NCI-H2171 (cell line): ENCODE data around the gene FARP1.
A peak's percentile ranks its signal among the peaks of the same experiment; 100 is the strongest.
"Not testable (repeated sequence)": the region's sequence is repeated elsewhere in the genome, so short reads cannot be mapped to it uniquely, and the experiment has no call there.

Source experiments
- DNase-seq: peaks from one replicate; lab custom pipeline; 2025; lab: John Stamatoyannopoulos, UW

The FARP1 gene

DNA sequence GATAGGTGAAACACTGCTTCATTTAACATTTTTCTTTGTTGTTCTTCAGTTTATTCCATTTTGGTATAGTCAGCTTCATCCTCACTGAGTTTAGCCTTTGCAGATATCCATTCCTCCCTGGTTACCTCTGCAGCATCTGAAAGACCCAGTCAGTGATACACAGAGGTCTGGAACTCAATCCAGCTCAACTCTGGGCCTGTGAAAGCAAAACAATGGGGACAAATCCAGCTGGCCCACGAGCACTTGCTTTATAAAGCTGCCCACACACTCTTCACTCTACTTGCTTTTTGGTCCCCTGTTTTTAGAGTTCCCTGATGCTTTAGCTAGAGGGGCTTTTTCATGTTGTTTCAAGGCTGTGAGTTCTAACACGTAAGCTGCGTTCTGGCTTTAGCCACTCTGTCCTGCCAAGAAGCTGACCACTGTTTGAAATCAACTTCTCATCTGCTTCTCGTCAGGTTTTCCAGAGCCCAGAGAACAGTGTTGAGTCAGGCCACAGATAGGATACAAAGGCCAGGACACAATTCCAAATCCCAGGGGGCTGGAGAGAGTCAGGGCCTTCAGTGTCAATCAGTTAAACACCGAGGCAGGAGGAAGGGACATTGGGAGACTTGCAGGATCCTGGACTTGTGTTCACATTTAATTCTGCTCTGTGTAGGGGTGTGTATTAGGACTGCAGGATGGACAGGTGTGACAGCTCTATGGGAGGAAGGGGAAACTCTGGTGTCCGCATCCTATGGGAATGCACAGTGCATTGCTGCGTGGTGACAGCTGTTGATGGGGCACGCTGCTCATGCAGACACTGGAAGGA lies 117.7 kb downstream of the FARP1 start:
- no peak for DNase-seq

DNA sequence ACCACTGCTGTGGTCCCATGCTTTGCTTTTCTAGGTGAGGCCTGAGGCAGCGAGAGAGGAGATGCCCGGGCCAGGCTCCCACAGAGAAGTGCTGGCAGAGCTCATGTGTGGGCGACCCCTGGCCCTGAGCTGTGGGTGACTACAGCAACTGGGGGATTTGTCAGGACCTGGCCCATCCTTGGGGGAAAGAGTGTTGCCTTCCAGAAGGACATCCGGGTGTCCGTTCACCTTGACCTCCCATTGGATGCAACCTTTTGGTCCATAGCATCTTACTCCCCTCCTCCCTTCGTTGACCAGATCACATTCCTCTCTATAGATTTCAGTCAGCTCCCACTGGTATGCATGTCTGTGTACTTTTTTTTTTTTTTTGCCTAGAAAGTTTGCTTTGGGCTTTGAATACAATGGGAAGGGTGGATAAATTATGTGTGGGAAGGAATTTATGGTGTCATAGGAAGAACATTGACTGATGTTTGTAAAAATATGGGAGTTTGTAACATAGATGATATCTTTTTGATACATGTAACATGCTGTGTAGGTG lies 118.3 kb downstream of the FARP1 start:
- DNase-seq: no peak

DNA sequence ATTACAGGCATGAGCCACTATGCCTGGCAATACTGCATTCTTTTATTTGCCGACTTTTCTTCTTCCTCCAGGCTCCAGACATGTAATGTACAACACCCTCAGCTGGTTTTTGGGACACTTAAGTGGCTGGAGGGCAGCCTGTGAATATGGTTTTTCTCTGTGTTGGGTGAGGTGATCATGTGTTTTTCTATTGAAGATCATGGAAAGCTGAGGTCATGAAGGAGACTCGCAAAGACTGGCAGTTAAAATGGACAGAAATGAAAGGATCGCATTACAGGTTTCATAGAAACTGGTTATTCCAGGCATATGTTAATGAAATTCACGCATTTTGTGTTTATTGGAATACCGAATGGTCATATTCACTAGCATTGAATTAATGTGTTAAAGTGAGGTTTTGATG lies 119.4 kb downstream of the FARP1 start:
- no peak for DNase-seq

DNA sequence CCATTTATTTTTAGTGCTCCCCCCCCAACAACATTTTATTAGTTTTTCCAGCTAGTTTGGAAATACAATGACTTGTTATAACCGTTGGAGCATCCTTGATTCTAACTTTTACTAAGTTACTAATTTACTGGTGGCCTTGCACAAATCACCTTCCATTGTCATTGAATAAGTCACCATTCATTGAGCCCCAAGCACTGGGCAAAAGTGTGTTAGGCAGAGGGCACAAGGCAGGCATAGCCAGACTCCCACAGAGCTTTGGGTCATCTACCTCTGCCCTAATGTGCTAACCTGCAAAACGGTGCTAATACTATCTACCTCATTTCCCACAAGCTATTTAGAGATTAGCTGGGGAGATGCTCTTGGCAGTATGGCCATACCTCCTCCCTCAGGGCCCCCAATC lies 120.9 kb downstream of the FARP1 start:
- no peak for DNase-seq

DNA sequence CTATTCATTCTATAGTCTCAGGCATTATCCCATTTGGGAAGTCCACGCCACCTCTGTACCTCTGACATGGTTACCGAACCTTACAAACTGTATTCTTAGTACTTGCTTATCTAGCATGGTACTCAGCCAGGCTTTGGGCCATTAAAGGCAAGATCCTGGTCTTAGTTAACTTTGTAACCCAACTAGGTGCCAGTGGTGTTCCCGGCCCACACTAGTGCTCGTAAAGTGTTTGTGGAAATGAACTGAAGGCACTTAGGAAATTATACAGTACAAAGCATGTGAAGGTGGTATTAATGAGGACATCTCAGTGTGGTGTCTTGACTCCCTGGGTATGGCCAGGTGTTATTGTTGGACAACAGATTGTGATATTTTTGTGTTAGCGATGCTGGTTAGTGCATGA lies 122.0 kb downstream of the FARP1 start:
- no peak for DNase-seq

- no peak for DNase-seq
Measured at GRCh38 chr13:98265692-98266551, 123.0 kb downstream of the FARP1 start.

DNA sequence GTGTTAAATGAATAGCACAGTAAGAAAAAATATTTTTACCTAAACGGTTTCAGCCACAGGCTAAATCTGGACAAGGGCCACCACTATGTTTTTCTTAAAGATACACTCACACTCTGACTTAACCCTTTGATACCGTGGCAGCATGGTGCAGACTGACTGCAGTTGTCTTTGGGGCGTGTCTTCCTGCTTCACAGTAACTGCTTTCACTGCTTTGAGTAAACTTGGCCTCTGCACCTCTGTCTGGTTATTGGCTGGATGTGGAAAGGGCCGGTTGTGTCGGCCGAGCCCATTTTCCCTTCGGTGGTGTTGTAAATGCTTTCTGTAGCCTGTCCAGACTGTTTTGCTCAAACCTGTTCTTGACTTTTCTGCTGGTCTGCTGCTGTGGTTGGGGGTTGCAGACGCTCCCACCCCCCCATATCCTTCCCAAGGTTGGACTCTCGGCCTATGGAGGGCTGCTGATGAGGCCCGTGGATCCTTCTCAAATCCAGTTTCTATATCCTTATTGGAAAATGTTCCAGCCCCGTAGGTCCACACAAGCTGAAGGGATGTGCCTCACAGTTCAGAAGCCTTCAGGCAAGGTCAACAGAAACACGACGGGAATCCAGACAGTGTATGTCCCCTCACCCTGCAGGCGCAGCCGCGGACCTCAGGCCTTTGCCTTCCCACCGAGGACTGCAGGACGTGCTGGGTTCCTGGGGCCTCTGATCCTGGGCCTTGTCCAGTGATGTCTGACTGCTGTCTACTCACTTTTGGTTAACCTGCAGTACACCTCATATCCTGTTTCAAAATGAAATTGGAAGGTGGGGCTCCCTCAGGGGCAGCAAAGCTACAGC lies 124.4 kb downstream of the FARP1 start:
- DNase-seq: no peak

- DNase-seq: no peak
Measured at GRCh38 chr13:98269386-98269785, 126.5 kb downstream of the FARP1 start.

DNA sequence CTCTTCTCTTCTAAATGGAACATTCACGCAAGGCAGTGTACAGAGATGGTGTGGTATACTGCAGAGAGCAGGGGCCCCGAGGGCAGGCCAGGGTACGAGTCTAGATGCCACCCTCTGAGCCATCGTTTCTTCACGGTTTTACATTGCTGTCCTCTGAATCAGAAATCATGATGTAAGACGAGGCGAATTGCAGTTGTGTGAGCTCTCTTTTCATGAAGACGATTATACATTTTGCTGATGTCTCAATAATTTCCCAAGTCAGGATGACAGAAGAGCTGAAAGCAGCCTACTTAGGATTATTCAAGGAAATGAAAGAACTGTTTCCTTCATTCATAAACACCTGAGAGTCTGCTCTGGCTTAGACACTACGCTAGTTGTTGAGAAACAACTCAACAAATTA lies 127.9 kb downstream of the FARP1 start:
- no peak for DNase-seq

GRCh38 chr13:98271646-98272045 lies 128.8 kb downstream of the FARP1 start:
- not testable (repeated sequence) for DNase-seq

GRCh38 chr13:98272549-98272948 lies 129.7 kb downstream of the FARP1 start:
- DNase-seq: no peak

- DNase-seq: no peak
Measured at GRCh38 chr13:98273067-98273823, 130.4 kb downstream of the FARP1 start.

DNA sequence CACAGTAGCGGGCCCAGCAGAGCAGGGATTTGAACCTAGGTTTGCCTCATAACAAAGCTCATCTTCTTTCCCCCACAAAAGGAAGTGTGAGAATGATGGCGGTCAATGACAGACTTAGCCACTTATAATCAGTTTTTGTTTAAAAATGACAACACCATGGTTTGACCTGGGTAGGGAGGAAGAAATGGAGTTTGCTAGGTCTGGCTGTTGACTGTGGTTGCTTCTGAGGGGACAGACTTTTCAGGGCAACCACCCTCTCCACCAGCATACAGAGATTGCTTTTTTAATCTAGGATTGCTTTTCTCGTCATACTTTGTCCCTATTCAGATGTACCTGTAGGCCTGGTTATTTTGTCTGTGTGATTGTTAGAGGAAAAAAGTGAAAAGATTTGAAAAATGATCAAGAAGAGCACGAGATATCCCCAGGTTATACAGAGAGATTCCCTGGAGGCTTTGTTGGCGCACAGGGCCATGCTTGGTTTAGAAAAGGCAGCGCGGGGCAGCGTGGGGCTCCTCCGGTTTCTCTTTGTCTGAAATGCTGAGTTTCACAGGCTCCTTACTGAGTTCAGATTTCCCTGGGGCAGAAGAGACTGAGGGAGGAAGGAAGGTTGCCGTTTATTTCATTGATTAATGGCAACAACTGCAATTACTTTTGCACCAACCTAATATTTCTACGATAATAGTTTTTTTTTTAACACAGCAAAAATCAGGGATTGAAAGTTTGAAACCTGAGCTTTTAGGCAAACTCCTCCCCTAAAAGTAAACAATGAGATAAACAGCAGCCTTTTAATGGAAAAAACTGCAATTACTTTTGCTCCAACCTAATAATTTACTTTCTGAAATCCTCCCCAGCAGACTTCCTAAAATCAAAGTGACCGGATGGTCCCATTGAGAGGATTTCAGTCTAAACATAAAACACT lies 131.2 kb downstream of the FARP1 start:
- peak; percentile 8 for DNase-seq

GRCh38 chr13:98274921-98275487 lies 132.1 kb downstream of the FARP1 start:
- DNase-seq: no peak

GRCh38 chr13:98275681-98276171 lies 132.8 kb downstream of the FARP1 start:
- DNase-seq: no peak

- no peak for DNase-seq
Measured at GRCh38 chr13:98276486-98276885, 133.6 kb downstream of the FARP1 start.

DNA sequence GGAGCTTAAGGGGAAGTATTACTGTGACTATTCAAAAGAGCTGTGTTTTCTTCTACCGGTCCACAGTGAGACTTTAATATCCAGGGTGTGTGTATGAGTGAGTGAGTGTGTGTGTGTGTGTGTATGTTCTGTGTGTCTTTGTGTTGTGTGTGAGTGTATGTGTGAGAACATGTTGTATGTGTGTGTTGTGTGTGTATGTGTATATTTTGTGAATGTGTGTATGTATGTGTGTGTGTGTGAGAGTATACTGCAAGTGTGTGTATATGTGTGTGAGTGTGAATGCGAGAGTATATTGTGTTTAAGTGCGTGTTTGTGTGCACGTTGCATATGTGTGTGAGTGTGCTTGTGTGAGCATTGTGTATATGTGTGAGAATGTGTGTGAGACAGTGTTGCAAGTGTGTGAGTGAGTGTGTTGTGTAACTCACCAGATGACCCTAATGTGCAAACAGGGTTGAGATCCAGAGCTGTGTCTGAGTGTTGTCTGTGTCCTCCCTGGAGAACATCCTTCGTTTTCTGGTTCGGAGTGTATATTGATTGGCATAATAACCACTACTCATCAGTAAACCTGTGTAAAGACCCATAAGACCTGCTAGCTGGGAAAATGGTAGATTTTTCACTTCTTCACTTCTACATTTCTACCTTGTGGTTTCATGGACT lies 135.3 kb downstream of the FARP1 start:
- DNase-seq: no peak

- DNase-seq: peak; percentile 66
Measured at GRCh38 chr13:98279473-98280175, 136.7 kb downstream of the FARP1 start.

DNA sequence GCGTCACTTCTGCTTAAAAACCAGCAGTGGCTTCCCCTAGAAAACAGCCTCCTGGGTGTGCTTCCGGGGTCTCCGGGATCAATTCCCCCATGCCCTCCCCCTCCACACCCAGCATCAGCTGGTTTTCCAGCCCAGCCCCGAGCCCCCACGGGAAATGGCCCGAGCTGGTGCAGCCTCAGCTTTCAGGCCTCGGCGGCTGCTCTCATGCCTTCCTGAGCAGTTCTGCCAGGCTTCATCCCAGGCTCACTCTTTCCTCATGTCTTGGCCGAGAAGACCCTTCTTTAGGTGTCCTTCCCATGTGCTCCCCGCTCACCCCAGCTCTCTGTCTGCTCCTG lies 137.2 kb downstream of the FARP1 start:
- peak; percentile 49 for DNase-seq
